GM12875 (cell line): ENCODE measurements around the gene CD180.

ENCODE experiments used
- H3K4me3 ChIP-seq: one replicate; pipeline ENCODE4 v1.5.1; 2011; ENCODE audit warnings: low read depth, low read length, control low read depth
- CTCF ChIP-seq: IDR thresholded peaks from 2 replicates; pipeline ENCODE4 v1.5.1; 2011; ENCODE audit warnings: low read depth, mild to moderate bottlenecking, control low read depth, inconsistent platforms, low read length, moderate library complexity, borderline replicate concordance; ENCODE audit not compliant: insufficient read depth

CD180 gene

DNA sequence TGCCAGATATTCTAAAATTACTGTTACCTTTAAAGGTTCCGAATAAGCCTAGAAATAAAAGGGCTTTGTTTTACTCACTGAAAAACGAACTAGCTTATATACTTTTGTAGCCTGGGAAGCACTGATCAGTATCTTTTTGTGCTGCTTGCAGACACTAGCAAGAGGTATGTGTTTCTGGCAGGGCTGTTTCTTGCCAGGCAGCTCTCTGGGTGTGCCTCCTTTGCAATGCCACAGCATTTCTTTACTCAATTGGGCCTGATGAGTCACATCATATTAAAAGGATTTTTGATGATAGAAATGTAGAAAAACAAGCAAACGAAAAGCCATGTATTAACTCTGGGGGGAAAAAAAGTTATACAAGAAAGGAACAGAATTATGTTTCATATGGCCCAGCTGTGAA, 35.6 kb downstream of the CD180 start:
- no peak overlapping the region for H3K4me3 ChIP-seq
- TF ChIP-seq CTCF: no peak

DNA sequence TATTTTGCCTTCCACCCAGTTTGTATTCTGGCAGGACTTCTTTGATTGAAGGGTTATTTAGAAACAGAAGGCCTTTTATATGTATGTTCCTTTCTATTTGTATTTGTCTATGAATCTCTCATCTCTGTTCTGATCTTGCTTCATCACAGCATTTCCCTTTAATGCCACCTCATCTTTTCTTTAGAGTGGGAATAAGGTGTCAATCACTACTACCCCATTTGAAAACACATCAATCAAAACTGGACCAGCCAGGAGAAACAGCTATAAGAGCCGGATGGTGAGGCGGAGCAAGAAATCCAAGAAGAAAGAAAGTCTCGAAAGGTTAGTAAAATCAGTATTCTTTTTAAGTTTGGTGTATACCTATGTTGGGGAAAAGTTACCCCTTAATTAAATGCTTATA, 36.3 kb downstream of the CD180 start:
- no peak for TF ChIP-seq CTCF
- H3K4me3 ChIP-seq: no peak overlapping the region

GRCh38 chr5:67156976-67157583, 39.5 kb downstream of the CD180 start:
- no peak overlapping the region for H3K4me3 ChIP-seq
- peak; percentile 77 for TF ChIP-seq CTCF

DNA sequence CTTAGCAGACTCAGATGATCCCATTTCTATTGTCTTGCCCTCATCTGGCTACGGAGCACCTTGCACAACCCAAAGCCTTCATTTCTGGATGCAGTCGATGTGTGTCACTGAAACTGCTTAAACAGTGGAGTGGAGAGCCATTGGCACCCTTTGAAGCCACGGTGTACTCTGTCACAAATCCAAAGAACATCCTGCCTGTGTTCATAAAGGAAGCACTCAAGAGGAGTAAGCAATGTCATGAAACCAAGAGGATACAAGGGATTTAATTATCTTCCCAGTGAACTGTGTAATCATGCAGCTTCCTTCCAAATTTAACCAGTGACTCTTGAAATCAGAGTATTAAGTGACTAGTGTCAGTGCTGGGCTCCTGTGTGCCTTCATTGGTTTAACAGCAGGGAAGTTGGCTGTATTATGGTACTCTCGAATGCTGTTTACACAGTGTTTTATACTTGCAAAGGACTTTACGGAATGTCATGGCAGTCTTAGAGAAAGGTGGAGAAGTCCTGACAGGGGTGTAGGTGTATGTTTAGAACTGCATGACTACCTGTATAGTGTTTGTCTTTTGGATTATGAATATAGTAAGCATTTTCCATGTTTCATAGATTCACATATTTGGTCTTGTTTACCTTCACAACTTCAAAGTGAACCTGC, 41.9 kb downstream of the CD180 start:
- no peak for TF ChIP-seq CTCF
- no peak overlapping the region for H3K4me3 ChIP-seq

- no peak for TF ChIP-seq CTCF
- no peak overlapping the region for H3K4me3 ChIP-seq
Observed at GRCh38 chr5:67153292-67153691, 43.3 kb downstream of the CD180 start.

DNA sequence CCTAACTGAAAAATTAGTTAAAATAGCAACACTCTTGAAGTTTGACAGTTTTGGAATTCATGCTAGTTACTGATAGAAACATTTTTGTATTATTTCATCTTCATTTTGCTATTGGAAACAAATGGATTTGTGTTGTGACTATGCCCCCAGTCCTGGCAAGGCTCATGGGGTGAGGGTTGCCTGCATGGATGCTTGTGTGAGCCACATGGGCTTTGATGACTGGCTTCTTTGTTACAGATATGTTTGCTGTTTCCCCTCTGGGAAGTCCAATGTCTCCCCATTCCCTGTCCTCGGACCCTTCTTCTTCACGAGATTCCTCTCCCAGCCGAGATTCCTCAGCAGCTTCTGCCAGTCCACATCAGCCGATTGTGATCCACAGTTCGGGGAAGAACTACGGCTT, 44.2 kb downstream of the CD180 start:
- H3K4me3 ChIP-seq: no peak overlapping the region
- no peak for TF ChIP-seq CTCF

DNA sequence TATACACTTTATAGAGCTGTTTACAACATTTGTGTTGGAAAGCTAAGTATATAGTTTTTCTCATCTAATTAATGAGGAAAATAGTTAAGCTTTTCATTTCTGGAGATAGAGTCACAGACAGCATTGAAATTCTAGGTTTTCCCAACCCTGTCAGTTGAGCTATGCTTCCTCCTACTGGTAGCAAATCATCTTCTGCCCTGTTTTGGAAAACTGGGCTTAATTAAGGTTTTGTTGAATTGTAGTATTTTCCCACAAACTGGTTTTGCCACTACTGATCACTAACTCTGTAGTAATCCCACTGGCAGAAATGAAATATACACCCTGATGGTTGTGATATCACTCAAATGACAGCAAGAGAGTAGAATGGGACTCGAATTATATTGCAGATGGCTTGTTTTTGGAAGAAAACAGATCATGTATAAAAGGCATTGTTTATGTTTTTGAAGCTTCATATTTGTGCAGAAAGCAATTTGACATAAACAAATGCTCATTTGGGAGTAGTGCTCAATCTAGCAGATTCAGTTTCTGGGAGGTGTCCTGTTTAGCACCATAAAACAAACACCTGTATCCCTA, 46.6 kb downstream of the CD180 start:
- no peak overlapping the region for H3K4me3 ChIP-seq
- TF ChIP-seq CTCF: no peak
